ENCODE measurements around the gene TM4SF4. TPM values are rescaled to one million over a fixed set of nuclear protein-coding genes. Genes with fewer than 3 reads are reported as not detected.

TM4SF4 gene
- total and polyA plus RNA-seq, 2 of the 8 experiments (the other 6 are each of a cell fraction or from before 2014, with no cell fraction given): not detected

- TF ChIP-seq CHD7 (IDR thresholded peaks at IDR 0.05; ENCODE audit: insufficient replicate concordance, low read length): no peak
- TF ChIP-seq E2F6 (IDR thresholded peaks at IDR 0.05): no peak
- TF ChIP-seq EP300 (IDR thresholded peaks at IDR 0.05; ENCODE audit: borderline replicate concordance in 1 of 2, low read depth in 2 of 2, low read length in 2 of 2): no peak
- TF ChIP-seq CBX8 (IDR thresholded peaks at IDR 0.05; ENCODE audit: borderline replicate concordance, low read depth, low read length): no peak
- TF ChIP-seq KDM4A (IDR thresholded peaks at IDR 0.05; ENCODE audit: low read depth, low read length, severe bottlenecking): no peak
- TF ChIP-seq PHF8 (conservative IDR thresholded peaks at IDR 0.05; ENCODE audit: low read depth, low read length): no peak
- TF ChIP-seq JUND (IDR thresholded peaks at IDR 0.05; ENCODE audit: low read length): no peak
- TF ChIP-seq MAFK (IDR thresholded peaks at IDR 0.05; ENCODE audit: low read depth, low read length): no peak
- no peak for TF ChIP-seq SP2 (IDR thresholded peaks at IDR 0.05; ENCODE audit: low read length)
- TF ChIP-seq POLR2AphosphoS5 (IDR thresholded peaks at IDR 0.05; ENCODE audit: low read depth, low read length): no peak
- no peak for TF ChIP-seq CHD2 (IDR thresholded peaks at IDR 0.05; ENCODE audit: low read length)
- no peak for TF ChIP-seq RBBP5 (IDR thresholded peaks at IDR 0.05; ENCODE audit: borderline replicate concordance, low read depth, low read length)
Measured at GRCh38 chr3:149535333-149535685, 60.8 kb downstream of the TM4SF4 start (continued).

Measured in H1 (cell line).